GM12874 (cell line): Measurements from ENCODE around the gene CLCN7.

Experiments used
- TF ChIP-seq, protein P1 (sequence below): IDR thresholded peaks from 2 replicates; pipeline ENCODE4 v1.5.1; 2011; ENCODE audit warnings: low read depth, mild to moderate bottlenecking, control low read depth, low read length, moderate library complexity; ENCODE audit not compliant: insufficient read depth

Gene CLCN7

DNA sequence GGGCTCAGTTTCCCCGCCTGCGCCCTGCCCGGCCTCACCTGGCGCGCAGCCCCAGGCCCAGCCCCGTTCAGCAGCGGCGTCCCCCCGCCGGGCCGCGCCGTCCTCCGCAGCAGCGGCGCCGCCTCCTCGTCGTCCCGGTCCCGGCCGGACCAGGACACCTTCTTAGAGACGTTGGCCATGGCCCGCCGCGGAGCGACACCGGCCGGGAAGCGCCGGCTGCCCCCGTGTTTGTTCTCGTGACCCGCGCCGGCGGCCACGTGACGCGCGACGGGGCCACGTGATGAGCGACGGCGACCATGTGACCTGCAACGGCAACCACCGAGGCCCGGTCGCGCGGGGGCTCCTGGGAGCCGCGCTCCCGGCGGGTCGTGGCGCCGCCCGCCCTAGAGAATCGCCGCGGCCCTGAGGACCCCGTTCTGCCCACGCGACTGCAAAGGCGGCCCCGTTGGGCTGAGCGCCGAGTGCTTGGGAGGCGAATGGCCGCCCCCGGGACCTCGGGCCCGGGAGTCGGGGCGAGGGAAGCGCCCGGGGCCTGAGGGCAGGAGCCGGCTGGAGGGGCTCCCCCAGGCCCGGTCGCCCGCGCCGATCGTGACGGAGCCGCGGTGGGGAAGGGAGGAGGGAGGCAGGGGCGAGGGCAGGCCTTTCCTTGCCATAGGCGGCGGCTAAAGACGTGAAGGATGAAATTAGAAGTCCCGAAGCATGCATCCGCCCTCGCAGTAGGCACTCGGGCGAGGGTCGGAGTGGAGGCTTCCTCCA lies at the start of gene CLCN7:
Gene CLCN7, minus strand, starts transcription at position 233 of the 756 bp plus-strand sequence. Its CDS starts 54 bp downstream, at position 179.
- TF ChIP-seq, protein P1, sequence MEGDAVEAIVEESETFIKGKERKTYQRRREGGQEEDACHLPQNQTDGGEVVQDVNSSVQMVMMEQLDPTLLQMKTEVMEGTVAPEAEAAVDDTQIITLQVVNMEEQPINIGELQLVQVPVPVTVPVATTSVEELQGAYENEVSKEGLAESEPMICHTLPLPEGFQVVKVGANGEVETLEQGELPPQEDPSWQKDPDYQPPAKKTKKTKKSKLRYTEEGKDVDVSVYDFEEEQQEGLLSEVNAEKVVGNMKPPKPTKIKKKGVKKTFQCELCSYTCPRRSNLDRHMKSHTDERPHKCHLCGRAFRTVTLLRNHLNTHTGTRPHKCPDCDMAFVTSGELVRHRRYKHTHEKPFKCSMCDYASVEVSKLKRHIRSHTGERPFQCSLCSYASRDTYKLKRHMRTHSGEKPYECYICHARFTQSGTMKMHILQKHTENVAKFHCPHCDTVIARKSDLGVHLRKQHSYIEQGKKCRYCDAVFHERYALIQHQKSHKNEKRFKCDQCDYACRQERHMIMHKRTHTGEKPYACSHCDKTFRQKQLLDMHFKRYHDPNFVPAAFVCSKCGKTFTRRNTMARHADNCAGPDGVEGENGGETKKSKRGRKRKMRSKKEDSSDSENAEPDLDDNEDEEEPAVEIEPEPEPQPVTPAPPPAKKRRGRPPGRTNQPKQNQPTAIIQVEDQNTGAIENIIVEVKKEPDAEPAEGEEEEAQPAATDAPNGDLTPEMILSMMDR = no peak

GRCh38 chr16:1524366-1524765 lies 49.5 kb upstream of the CLCN7 start:
- TF ChIP-seq, protein P1 = no peak

- TF ChIP-seq, protein P1 = no peak
Observed at GRCh38 chr16:1523581-1524245, 48.9 kb upstream of the CLCN7 start.

- TF ChIP-seq, protein P1 = no peak
Observed at GRCh38 chr16:1520461-1520860, 45.6 kb upstream of the CLCN7 start.

DNA sequence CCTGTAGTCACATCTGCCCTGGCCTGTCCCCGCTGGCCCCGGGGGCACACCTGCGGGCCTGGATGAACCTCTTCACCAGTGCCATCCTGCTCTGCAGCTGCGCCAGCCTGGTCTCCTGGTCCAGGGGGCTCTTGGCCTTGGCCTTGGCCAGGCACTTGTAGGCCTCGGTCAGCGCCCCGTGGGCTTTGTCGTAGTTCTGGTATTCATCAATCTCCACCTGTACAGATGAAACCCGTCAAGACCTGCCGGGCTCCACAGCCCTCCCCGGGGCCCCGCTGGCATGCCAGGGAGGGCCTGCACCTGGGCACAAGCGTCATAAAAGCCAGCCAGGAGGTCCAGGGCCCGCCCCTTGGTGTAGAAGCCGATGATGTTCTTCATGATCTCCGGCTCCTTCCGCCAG lies 45.0 kb upstream of the CLCN7 start:
- TF ChIP-seq, protein P1 = no peak

GRCh38 chr16:1518626-1519135 lies 43.9 kb upstream of the CLCN7 start:
- TF ChIP-seq, protein P1 = no peak

DNA sequence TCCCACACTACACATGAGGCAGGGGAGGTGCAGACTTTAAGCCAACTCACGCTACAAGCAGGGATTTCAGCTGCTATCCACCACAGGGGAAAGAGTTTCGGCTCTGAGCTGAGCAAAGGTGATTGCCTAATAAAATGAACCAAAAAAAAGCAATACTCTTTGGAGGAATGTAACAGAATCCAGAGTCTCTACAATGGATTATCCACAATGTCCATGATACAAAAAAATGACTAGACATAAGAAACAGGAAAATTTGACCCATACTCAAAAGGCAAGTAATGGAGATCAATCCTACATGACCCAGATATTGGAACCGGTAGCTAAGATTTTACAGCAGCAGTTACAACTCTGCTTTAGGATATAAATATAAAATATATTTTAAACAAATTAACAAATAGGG lies 39.7 kb upstream of the CLCN7 start:
- TF ChIP-seq, protein P1 = no peak
